Lower leg skin (tissue), 4 donors: ENCODE data around the gene NPDC1. TPM values are rescaled to one million over a fixed set of nuclear protein-coding genes. Genes with fewer than 3 reads are reported as not detected.

Experiments
- DNase-seq, 2 donors: peaks; one replicate each; pipeline ENCODE4 v3.0.0-alpha.2; 2019; ENCODE audit warnings: low spot score in 2 of 2
- H3K4me3 ChIP-seq: fragments of 200-600 bp; sonication (generic); 2 replicates; pipeline ENCODE4 v1.5.1; 2017; ENCODE audit warnings: mild to moderate bottlenecking, low read depth; ENCODE audit not compliant: poor library complexity, severe bottlenecking
- CTCF ChIP-seq, 3 donors: fragments of 450-650 bp; IDR thresholded peaks; one replicate each; pipeline ENCODE4 v1.5.1; 2016; ENCODE audit warnings: antibody characterized with exemption in 3 of 3, mild to moderate bottlenecking in 3 of 3, moderate library complexity in 2 of 3
- POLR2A ChIP-seq, 2 donors: fragments of 450-650 bp; IDR thresholded peaks; one replicate each; pipeline ENCODE4 v1.6.1; 2016 to 2017; ENCODE audit warnings: antibody characterized with exemption in 2 of 2, mild to moderate bottlenecking in 1 of 2, moderate library complexity in 1 of 2
- WGBS, 2 donors: methylation state at CpG; one replicate each; pipeline ENCODE4 v1.1.5; 2018; 5-methylcytosine and 5-hydroxymethylcytosine counted together
- intact Hi-C: fragments of 100-400 bp; cut with DNase I; formaldehyde crosslinking; loops from one replicate; pipeline ENCODE4 v1.15.0; 2023; ENCODE audit warnings: low total_unique reads
- total RNA-seq, 4 donors: library from RNA; depleted of rRNA; stranded (reverse); fragments of >200 nt; gene quantifications; one replicate each; pipeline ENCODE4 v1.1.0, GENCODE V29; 2016

NPDC1 gene
- total RNA-seq, 4 donors from 2014 or later: 29.1 to 63.9 (median 56.1) TPM

GRCh38 chr9:137080260-137081122 lies 34.5 kb upstream of the NPDC1 start:
- TF ChIP-seq CTCF (IDR thresholded peaks at IDR 0.05): no peak
- no peak for TF ChIP-seq POLR2A (IDR thresholded peaks at IDR 0.05)
- no peak overlapping the region for H3K4me3 ChIP-seq
- 92 to 97% methylated on average over 11 to 24 of the region's 24 CpGs for WGBS, 2 donors
- DNase-seq: no peak
- intact Hi-C loops: no loop called here

GRCh38 chr9:137079401-137079787 lies 33.4 kb upstream of the NPDC1 start:
- intact Hi-C loops: no loop called here
- DNase-seq: no peak
- no peak for TF ChIP-seq POLR2A (IDR thresholded peaks at IDR 0.05)
- TF ChIP-seq CTCF (IDR thresholded peaks at IDR 0.05): no peak
- no peak overlapping the region for H3K4me3 ChIP-seq
- 70 to 73% methylated on average over 6 to 13 of the region's 13 CpGs for WGBS, 2 donors

- no peak for DNase-seq
- WGBS, 2 donors: 52 to 64% methylated on average over 34 to 51 of the region's 51 CpGs
Observed at GRCh38 chr9:137078701-137079400, 32.9 kb upstream of the NPDC1 start.

GRCh38 chr9:137077758-137078693 lies 32.0 kb upstream of the NPDC1 start:
- 19 to 23% methylated on average over 29 to 42 of the region's 76 CpGs for WGBS, 2 donors
- H3K4me3 ChIP-seq: peak overlapping the region; percentile 66
- DNase-seq: no peak
- no peak for TF ChIP-seq POLR2A (IDR thresholded peaks at IDR 0.05)
- intact Hi-C loops: no loop called here

More at GRCh38 chr9:137078701-137079400, 32.9 kb upstream of the NPDC1 start:
- intact Hi-C loops: no loop called here
- no peak overlapping the region for H3K4me3 ChIP-seq
- TF ChIP-seq POLR2A (IDR thresholded peaks at IDR 0.05) (no peak), CTCF (IDR thresholded peaks at IDR 0.05) (no peak)

- WGBS, 2 donors: 13 to 26% methylated on average over 10 to 19 of the region's 87 CpGs
- peak within 1 kb of the TSS; percentile 66 for H3K4me3 ChIP-seq
- TF ChIP-seq CTCF (IDR thresholded peaks at IDR 0.05) (no peak), POLR2A (IDR thresholded peaks at IDR 0.05) (no peak)
- peak; percentile 73 to 95 for DNase-seq
- intact Hi-C loops: no loop called here
Observed at GRCh38 chr9:137077010-137077747, 31.2 kb upstream of the NPDC1 start, which contains the start of gene UAP1L1. Gene UAP1L1, plus strand, starts transcription at chr9:137077517. Its CDS starts 16 bp downstream, at chr9:137077533.
